Gastrocnemius medialis (tissue), 4 donors: ENCODE measurements around the gene RPGR. TPM values are rescaled to one million over a fixed set of nuclear protein-coding genes. Genes with fewer than 3 reads are reported as not detected.

ENCODE experiments used
- ATAC-seq, 2 donors: fragments of 150-250 bp; one replicate each; pipeline ENCODE4 v1.9.1; 2016
- DNase-seq, 2 donors: peaks; one replicate each; pipeline ENCODE4 v3.0.0-alpha.2; 2019
- H3K27ac ChIP-seq, 4 donors: fragments of 200-600 bp; sonication (generic); 1 replicate in 1 of 4; 2 replicates in 3 of 4; pipeline ENCODE4 v1.5.1; 2016 to 2018; ENCODE audit warnings: mild to moderate bottlenecking in 2 of 4, moderate library complexity in 1 of 4
- H3K27me3 ChIP-seq, 3 donors: fragments of 200-600 bp; sonication (generic) in 2 of 3; 1 replicate in 1 of 3; 2 replicates in 2 of 3; pipeline versions ENCODE4 v1.5.1 to v1.6.0; 2016 to 2019; ENCODE audit warnings: mild to moderate bottlenecking in 1 of 3, moderate library complexity in 1 of 3
- H3K36me3 ChIP-seq, 2 donors: fragments of 200-600 bp; sonication (generic) in 1 of 2; one replicate each; pipeline ENCODE4 v1.5.1; 2017 to 2018
- H3K4me1 ChIP-seq, 2 donors: fragments of 200-600 bp; sonication (generic) in 1 of 2; one replicate each; pipeline ENCODE4 v1.5.1; 2016 to 2017; ENCODE audit warnings: mild to moderate bottlenecking in 2 of 2
- H3K4me3 ChIP-seq, 4 donors: fragments of 200-600 bp; sonication (generic) in 3 of 4; 1 replicate in 1 of 4; 2 replicates in 3 of 4; pipeline ENCODE4 v1.5.1; 2016 to 2019; ENCODE audit warnings: mild to moderate bottlenecking in 2 of 4
- H3K9me3 ChIP-seq, 3 donors: fragments of 200-600 bp; sonication (generic) in 2 of 3; 1 replicate in 1 of 3; 2 replicates in 2 of 3; pipeline ENCODE4 v1.5.1; 2016 to 2019
- CTCF ChIP-seq, 5 experiments: fragments of 450-650 bp in 3 of 5; fragments of 200-600 bp in 2 of 5; sonication (generic) in 2 of 5; IDR thresholded peaks in 4 of 5; conservative IDR thresholded peaks in 1 of 5; 1 replicate in 4 of 5; 2 replicates in 1 of 5; pipeline ENCODE4 v1.5.1; 2016 to 2019; ENCODE audit warnings: antibody characterized with exemption in 5 of 5, mild to moderate bottlenecking in 3 of 5, moderate library complexity in 3 of 5
- POLR2A ChIP-seq, 2 donors: fragments of 450-650 bp; IDR thresholded peaks; one replicate each; pipeline ENCODE4 v1.6.1; 2017; ENCODE audit warnings: antibody characterized with exemption in 2 of 2, mild to moderate bottlenecking in 2 of 2, moderate library complexity in 2 of 2
- in situ Hi-C, 4 donors: fragments of 200-750 bp; cut with MboI; loops; one replicate each; pipeline versions ENCODE4 v1.15.0 to v1.8.0; 2017; ENCODE audit warnings: low sequenced_read_pairs in 4 of 4
- intact Hi-C: fragments of 100-400 bp; cut with DNase I; formaldehyde crosslinking; loops from one replicate; pipeline ENCODE4 v1.15.1; 2023; ENCODE audit warnings: low total_unique reads
- total RNA-seq, 4 donors: library from RNA; depleted of rRNA; stranded (reverse); fragments of >200 nt; gene quantifications; one replicate each; pipeline versions ENCODE4 v1.1.0 to v1.2.3, GENCODE V29; 2016

RPGR gene
- total RNA-seq, 4 donors from 2014 or later = 10.5 to 28.7 (median 13.7) TPM

- Histone ChIP-seq H3K4me3 (no peak overlapping the region), H3K27me3 (no peaks in the 10 kb centered on the region), H3K36me3 (no peaks in the 10 kb centered on the region), H3K27ac (peak overlapping the region in 3 of 4 donors; percentile 30 to 57 (median 34)), H3K9me3 (no peaks in the 10 kb centered on the region), H3K4me1 (no peaks in the 10 kb centered on the region)
- ATAC-seq = no peak
- intact Hi-C loops = no loop called here
- TF ChIP-seq POLR2A (IDR thresholded peaks at IDR 0.05) (no peak), CTCF (IDR thresholded peaks at IDR 0.05 in 4 of 5, conservative IDR thresholded peaks at IDR 0.05 in 1 of 5) (no peak)
- in situ Hi-C loops = no loop called here
- no peak for DNase-seq
Observed at GRCh38 chrX:38357747-38358673, 30.7 kb upstream of the RPGR start.

DNA sequence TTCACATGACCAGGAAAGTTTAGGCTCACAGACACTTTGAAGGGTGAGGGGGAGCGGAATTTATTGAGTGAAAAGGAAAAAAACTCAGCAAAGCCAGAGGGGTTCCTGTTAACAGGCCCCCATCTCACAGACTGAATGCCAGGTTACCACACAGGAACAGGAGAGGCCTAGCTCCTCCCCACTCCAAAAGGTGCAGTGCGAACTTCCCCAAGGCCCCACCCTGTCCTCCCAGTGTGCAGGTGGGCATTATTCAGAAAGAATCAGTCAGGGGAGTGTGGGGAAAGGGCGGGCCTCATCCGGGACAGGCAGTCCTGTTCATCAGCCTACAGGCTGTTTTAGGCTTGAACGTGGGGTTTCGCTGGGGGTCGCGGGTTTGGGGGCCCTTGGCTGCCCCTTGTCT is 29.1 kb upstream of the RPGR start:
- intact Hi-C loops (no loop called here), in situ Hi-C loops (no loop called here)
- ATAC-seq = no peak
- H3K27me3 ChIP-seq = no peaks in the 10 kb centered on the region
- H3K4me1 ChIP-seq = no peaks in the 10 kb centered on the region
- H3K27ac ChIP-seq = peak overlapping the region in 3 of 4 donors; percentile 10 to 57 (median 18)
- H3K9me3 ChIP-seq = no peaks in the 10 kb centered on the region
- DNase-seq = no peak
- TF ChIP-seq POLR2A (IDR thresholded peaks at IDR 0.05) = no peak
- TF ChIP-seq CTCF (IDR thresholded peaks at IDR 0.05 in 4 of 5, conservative IDR thresholded peaks at IDR 0.05 in 1 of 5) = no peak
- H3K4me3 ChIP-seq = no peak overlapping the region
- H3K36me3 ChIP-seq = no peaks in the 10 kb centered on the region

- TF ChIP-seq CTCF (IDR thresholded peaks at IDR 0.05 in 4 of 5, conservative IDR thresholded peaks at IDR 0.05 in 1 of 5) (no peak), POLR2A (IDR thresholded peaks at IDR 0.05) (no peak)
- no peak for ATAC-seq
- Histone ChIP-seq H3K4me1 (no peaks in the 10 kb centered on the region), H3K27ac (no peak within 1 kb of the TSS), H3K27me3 (no peaks in the 10 kb centered on the region), H3K9me3 (no peaks in the 10 kb centered on the region), H3K4me3 (no peak within 1 kb of the TSS), H3K36me3 (no peaks in the 10 kb centered on the region)
- in situ Hi-C loops (no loop called here), intact Hi-C loops (no loop called here)
- DNase-seq = no peak
Observed at GRCh38 chrX:38352362-38352761, 25.1 kb upstream of the RPGR start, which contains the start of gene OTC. Gene OTC, plus strand, starts transcription at chrX:38352604. Its CDS starts 93 bp downstream, at chrX:38352697.

- Histone ChIP-seq H3K27me3 (no peaks in the 10 kb centered on the region), H3K27ac (no peak overlapping the region), H3K36me3 (no peaks in the 10 kb centered on the region), H3K9me3 (no peaks in the 10 kb centered on the region), H3K4me3 (no peak overlapping the region), H3K4me1 (no peaks in the 10 kb centered on the region)
- ATAC-seq (no peak), DNase-seq (no peak)
- TF ChIP-seq POLR2A (IDR thresholded peaks at IDR 0.05) (no peak), CTCF (IDR thresholded peaks at IDR 0.05 in 4 of 5, conservative IDR thresholded peaks at IDR 0.05 in 1 of 5) (no peak)
- intact Hi-C loops (no loop called here), in situ Hi-C loops (no loop called here)
Observed at GRCh38 chrX:38351346-38351745, 24.0 kb upstream of the RPGR start.
